ENCODE measurements around the gene HIGD1A.

GRCh38 chr3:42751609-42752008, 52.7 kb downstream of the HIGD1A start:
- TF ChIP-seq CTCF (IDR thresholded peaks at IDR 0.05) (no peak), POLR2A (IDR thresholded peaks at IDR 0.05) (no peak)

Measured in Peyer's patch (tissue), 4 donors.